Stomach (tissue), 9 donors: ENCODE measurements around the gene MUSTN1. TPM values are rescaled to one million over a fixed set of nuclear protein-coding genes. Genes with fewer than 3 reads are reported as not detected.
A peak's percentile ranks its signal among the peaks of the same experiment; 100 is the strongest.

Experiments used
- DNase-seq, 2 donors: peaks; one replicate each; pipeline versions ENCODE4 v3.0.0 to v3.0.0-alpha.2; 2013 to 2019
- H3K27ac ChIP-seq, 5 donors: fragments of 200-600 bp in 4 of 5; sonication (generic) in 4 of 5; one replicate each; pipeline ENCODE4 v1.5.1; 2013 to 2019; ENCODE audit warnings: mild to moderate bottlenecking in 1 of 5, moderate library complexity in 1 of 5
- H3K27me3 ChIP-seq, 3 donors: fragments of 200-600 bp; sonication (generic); one replicate each; pipeline ENCODE4 v1.5.1; 2017 to 2019; ENCODE audit warnings: mixed run types in 1 of 3
- H3K36me3 ChIP-seq, 4 donors: fragments of 200-600 bp; sonication (generic); 1 replicate in 3 of 4; 2 replicates in 1 of 4; pipeline ENCODE4 v1.5.1; 2016 to 2019
- H3K4me1 ChIP-seq, 4 donors: fragments of 200-600 bp; sonication (generic); one replicate each; pipeline ENCODE4 v1.5.1; 2016 to 2019
- H3K4me3 ChIP-seq, 4 donors: fragments of 200-600 bp; sonication (generic) in 3 of 4; one replicate each; pipeline ENCODE4 v1.5.1; 2016 to 2019; ENCODE audit warnings: mild to moderate bottlenecking in 1 of 4
- H3K9me3 ChIP-seq, 4 donors: fragments of 200-600 bp; sonication (generic); one replicate each; pipeline ENCODE4 v1.5.1; 2016 to 2019
- EP300 ChIP-seq: sonication (generic); formaldehyde crosslinking; IDR thresholded peaks from one replicate; pipeline ENCODE4 v1.6.1; 2017; ENCODE audit warnings: antibody characterized with exemption
- POLR2A ChIP-seq, 4 donors: fragments of 450-650 bp; IDR thresholded peaks; one replicate each; pipeline ENCODE4 v1.6.1; 2016; ENCODE audit warnings: antibody characterized with exemption in 4 of 4, control low read depth in 2 of 4, mild to moderate bottlenecking in 1 of 4, moderate library complexity in 1 of 4
- POLR2AphosphoS5 ChIP-seq, 3 donors: sonication (generic); formaldehyde crosslinking; IDR thresholded peaks; one replicate each; pipeline ENCODE4 v1.6.1; 2016; ENCODE audit warnings: antibody characterized with exemption in 3 of 3
- WGBS, 5 donors: extraction: QIAGEN DNeasy Blood & Tissue Kit in 3 of 5; methylation state at CpG; one replicate each; pipeline versions ENCODE4 v1.1.5 to v1.1.7; 2013 to 2018; 5-methylcytosine and 5-hydroxymethylcytosine counted together
- intact Hi-C: fragments of 100-400 bp; cut with DNase I; formaldehyde crosslinking; loops from one replicate; pipeline ENCODE4 v1.15.1; 2023; ENCODE audit warnings: low total_unique reads
- polyA plus RNA-seq, 3 donors: library from polyadenylated mRNA; stranded (reverse); fragments of 200-250 nt; gene quantifications; one replicate each; pipeline ENCODE4 v1.2.3, GENCODE V29; 2013
- total RNA-seq, 5 donors: library from RNA; depleted of rRNA; stranded (reverse); fragments of >200 nt; gene quantifications; one replicate each; pipeline versions ENCODE4 v1.1.0 to v1.2.3, GENCODE V29; 2014 to 2016
- TF ChIP-seq, protein P1 (sequence below), 7 experiments: fragments of 450-650 bp in 4 of 7; fragments of 200-600 bp in 3 of 7; sonication (generic) in 3 of 7; IDR thresholded peaks; one replicate each; pipeline ENCODE4 v1.5.1; 2016 to 2019; ENCODE audit warnings: antibody characterized with exemption in 7 of 7, control low read depth in 2 of 7, mild to moderate bottlenecking in 1 of 7
- donor health status: healthy with polysubstance abuse.
- donor health status: Bipolar disorder and iron deficiency.
- donor health status: healthy.

Gene MUSTN1
- total and polyA plus RNA-seq, 8 donors: 1.8 to 45.5 (median 15.4) TPM; not detected in 2

DNA sequence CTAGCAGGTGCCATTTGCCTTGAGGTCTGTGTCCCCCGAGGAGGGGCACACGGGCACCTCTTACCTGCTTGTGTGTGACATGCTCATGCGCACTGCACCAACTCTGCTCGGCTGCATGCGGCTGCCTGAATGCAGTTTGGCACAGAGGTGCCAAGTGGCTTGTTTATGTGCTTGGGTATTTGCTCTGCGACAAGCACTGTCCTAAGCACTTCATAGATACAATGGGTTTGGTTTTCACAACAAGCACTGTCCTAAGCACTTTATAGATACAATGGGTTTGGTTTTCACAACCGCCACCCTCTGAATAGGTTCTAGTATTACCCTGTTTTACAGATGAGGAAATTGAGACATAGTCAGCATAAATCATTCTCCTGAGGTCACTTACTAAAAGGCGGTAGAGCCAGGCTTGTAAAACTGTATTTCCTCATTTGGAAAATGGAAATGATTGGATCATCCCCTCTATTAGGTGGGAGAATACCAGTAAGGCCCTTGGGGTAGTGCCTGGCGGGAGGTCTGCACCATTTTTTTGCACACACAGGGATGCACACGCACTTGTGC is 4.8 kb downstream of the MUSTN1 start:
- no peak overlapping the region for H3K4me3 ChIP-seq
- DNase-seq: no peak
- 91 to 95% (median 93%) methylated on average over 10 of the region's 10 CpGs for WGBS, 5 donors
- H3K27ac ChIP-seq: no peak overlapping the region
- peaks cover 0 to 13% (median 5%) of the 10 kb centered on the region in 4 donors for H3K36me3 ChIP-seq
- peaks cover 19 to 49% (median 28%) of the 10 kb centered on the region in 4 donors for H3K4me1 ChIP-seq
- intact Hi-C loops: no loop called here
- no peak for TF ChIP-seq POLR2A (IDR thresholded peaks at IDR 0.05)
- TF ChIP-seq POLR2AphosphoS5 (IDR thresholded peaks at IDR 0.05): no peak
- TF ChIP-seq, protein P1, sequence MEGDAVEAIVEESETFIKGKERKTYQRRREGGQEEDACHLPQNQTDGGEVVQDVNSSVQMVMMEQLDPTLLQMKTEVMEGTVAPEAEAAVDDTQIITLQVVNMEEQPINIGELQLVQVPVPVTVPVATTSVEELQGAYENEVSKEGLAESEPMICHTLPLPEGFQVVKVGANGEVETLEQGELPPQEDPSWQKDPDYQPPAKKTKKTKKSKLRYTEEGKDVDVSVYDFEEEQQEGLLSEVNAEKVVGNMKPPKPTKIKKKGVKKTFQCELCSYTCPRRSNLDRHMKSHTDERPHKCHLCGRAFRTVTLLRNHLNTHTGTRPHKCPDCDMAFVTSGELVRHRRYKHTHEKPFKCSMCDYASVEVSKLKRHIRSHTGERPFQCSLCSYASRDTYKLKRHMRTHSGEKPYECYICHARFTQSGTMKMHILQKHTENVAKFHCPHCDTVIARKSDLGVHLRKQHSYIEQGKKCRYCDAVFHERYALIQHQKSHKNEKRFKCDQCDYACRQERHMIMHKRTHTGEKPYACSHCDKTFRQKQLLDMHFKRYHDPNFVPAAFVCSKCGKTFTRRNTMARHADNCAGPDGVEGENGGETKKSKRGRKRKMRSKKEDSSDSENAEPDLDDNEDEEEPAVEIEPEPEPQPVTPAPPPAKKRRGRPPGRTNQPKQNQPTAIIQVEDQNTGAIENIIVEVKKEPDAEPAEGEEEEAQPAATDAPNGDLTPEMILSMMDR (IDR thresholded peaks at IDR 0.05): no peak
- TF ChIP-seq EP300: no peak
- no peaks in the 10 kb centered on the region for H3K9me3 ChIP-seq
- no peaks in the 10 kb centered on the region for H3K27me3 ChIP-seq

DNA sequence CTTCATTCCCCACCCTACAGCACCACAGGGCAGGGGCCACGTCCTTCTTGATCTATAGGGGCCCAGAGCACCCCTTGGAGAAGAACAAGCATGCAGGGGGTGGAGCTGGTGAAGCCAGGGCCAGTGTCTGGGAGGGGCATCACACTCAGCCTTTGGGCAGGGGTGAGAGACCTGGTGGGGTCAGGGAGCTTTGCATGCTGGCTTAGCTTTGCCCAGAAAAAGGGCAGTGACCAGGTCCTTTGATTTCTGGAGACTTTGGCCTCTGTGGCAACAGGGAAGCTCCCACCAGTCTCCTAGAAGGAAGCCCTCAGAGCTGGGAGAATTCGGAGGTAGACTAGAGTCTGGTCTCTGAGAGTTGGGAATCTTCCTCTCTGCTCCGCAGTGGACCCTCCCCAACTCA is 5.3 kb downstream of the MUSTN1 start:
- Histone ChIP-seq H3K36me3 (peaks cover 0 to 12% (median 2%) of the 10 kb centered on the region in 4 donors), H3K27ac (no peak overlapping the region), H3K27me3 (no peaks in the 10 kb centered on the region), H3K4me1 (peaks cover 19 to 45% (median 26%) of the 10 kb centered on the region in 4 donors), H3K9me3 (no peaks in the 10 kb centered on the region), H3K4me3 (no peak overlapping the region)
- intact Hi-C loops: no loop called here
- TF ChIP-seq EP300 (no peak), POLR2A (IDR thresholded peaks at IDR 0.05) (no peak)
- no peak for DNase-seq
- 90 to 98% (median 94%) methylated on average over 3 of the region's 3 CpGs for WGBS, 5 donors

DNA sequence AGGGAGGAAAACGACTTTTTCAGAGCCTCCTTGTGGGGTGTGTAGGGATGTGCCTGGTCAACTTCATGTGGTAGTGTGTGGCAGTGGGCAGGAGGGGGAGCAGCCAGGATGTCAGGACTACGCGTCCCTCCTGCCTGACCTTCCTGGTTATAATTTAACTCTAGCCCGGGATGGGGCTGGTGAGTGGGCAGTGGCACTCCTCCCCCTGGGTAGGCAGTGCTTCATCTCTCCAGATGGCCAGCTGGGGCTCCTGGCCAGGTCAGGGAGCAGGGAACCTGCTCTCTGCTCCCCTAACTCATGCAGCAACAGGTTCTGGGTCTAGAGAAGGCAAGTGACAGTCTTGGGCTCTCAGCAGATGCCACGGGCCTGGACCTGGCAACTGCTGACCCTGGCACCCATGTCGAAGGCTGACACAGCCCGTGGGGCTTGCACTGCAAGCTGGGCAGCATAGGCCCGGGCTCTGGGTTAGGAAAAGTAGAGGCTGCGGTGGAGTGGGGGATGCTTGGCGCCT is 6.9 kb downstream of the MUSTN1 start:
- no peak overlapping the region for H3K27ac ChIP-seq
- WGBS, 5 donors: 52 to 70% (median 54%) methylated on average over 10 of the region's 10 CpGs
- H3K27me3 ChIP-seq: no peaks in the 10 kb centered on the region
- TF ChIP-seq EP300: no peak
- TF ChIP-seq, protein P1 (IDR thresholded peaks at IDR 0.05): peak in 1 of 7 experiments; percentile 19
- no peaks in the 10 kb centered on the region for H3K9me3 ChIP-seq
- H3K4me1 ChIP-seq: peaks cover 19 to 42% (median 23%) of the 10 kb centered on the region in 4 donors
- intact Hi-C loops: no loop called here
- peak; percentile 33 to 47 for DNase-seq
- H3K4me3 ChIP-seq: no peak overlapping the region
- peaks cover 3 to 21% (median 15%) of the 10 kb centered on the region in 4 donors for H3K36me3 ChIP-seq

DNA sequence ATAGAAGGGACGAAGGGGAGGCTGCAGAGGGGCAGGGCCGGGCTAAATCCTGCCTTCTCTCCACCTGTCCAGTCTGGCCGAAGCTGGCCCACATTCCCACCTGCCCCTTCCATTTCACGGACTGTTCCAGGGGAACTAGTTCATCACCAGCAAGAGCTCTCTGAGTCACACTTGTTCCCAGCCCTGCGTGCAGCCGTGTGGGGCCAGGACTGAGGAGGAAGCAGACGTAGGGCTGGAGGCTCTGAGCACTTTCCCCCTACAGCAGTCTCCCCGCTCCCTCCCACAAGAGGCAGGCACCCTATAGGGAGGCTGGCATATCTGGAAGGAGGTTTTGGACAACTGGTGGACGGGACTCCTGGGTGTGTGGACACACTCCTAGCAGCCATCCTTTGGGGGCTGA is 7.4 kb downstream of the MUSTN1 start:
- 59 to 70% (median 67%) methylated on average over 9 of the region's 9 CpGs for whole genome bisulfite sequencing, 5 donors

DNA sequence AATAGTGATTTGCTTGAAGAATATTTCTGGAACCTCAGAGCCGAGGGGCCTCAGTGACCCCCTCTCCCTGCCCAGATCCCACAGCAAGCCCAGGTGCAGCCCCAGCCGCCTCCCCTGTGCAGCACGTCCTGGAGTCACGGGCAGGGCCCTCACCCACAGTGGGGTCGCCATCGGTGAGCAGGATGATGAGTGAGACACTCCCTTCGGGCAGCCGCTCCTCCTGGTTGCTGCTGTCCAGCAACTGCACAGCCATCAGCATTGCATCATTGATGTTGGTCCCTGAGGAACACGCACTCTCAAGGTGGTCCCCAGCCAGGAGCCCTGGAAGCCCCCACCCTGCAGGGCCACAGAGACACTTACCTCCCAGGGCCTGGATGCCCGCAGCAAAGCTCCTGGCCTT is 10.8 kb downstream of the MUSTN1 start:
- H3K27me3 ChIP-seq: no peaks in the 10 kb centered on the region
- TF ChIP-seq POLR2A (IDR thresholded peaks at IDR 0.05): no peak
- TF ChIP-seq, protein P1 (IDR thresholded peaks at IDR 0.05): no peak
- no peak for TF ChIP-seq POLR2AphosphoS5 (IDR thresholded peaks at IDR 0.05)
- no peak for TF ChIP-seq EP300
- no peaks in the 10 kb centered on the region for H3K9me3 ChIP-seq
- H3K4me3 ChIP-seq: no peak overlapping the region
- no peak overlapping the region for H3K27ac ChIP-seq
- no peak for DNase-seq
- 90 to 100% (median 95%) methylated on average over 9 to 10 of the region's 10 CpGs; no CpG with 5 or more reads in 1 of the 5 donors for WGBS, 5 donors
- peaks cover 5 to 12% (median 8%) of the 10 kb centered on the region in 4 donors for H3K4me1 ChIP-seq
- peaks cover 3 to 34% (median 24%) of the 10 kb centered on the region in 4 donors for H3K36me3 ChIP-seq
- intact Hi-C loops: no loop called here

More for the DNA sequence above, 7.4 kb downstream of the MUSTN1 start:
- TF ChIP-seq POLR2AphosphoS5 (IDR thresholded peaks at IDR 0.05): no peak
- Histone ChIP-seq H3K27me3 (no peaks in the 10 kb centered on the region), H3K36me3 (peaks cover 3 to 25% (median 19%) of the 10 kb centered on the region in 4 donors), H3K27ac (no peak overlapping the region), H3K4me1 (peaks cover 19 to 42% (median 23%) of the 10 kb centered on the region in 4 donors), H3K9me3 (no peaks in the 10 kb centered on the region), H3K4me3 (no peak overlapping the region)
- no peak for DNase-seq
- intact Hi-C loops: no loop called here
